Left lung (tissue), 10 donors: ENCODE measurements around the gene ZNF423. TPM values are rescaled to one million over a fixed set of nuclear protein-coding genes. Genes with fewer than 3 reads are reported as not detected.

ENCODE experiments used
- ATAC-seq: fragments of 200-7000 bp; cut with Tn5 transposase; one replicate; pipeline ENCODE4 v1.9.1; 2020; ENCODE audit warnings: moderate library complexity
- DNase-seq, 4 donors: peaks; one replicate each; pipeline ENCODE4 v3.0.0-alpha.2; 2013 to 2020
- H3K27ac ChIP-seq, 2 donors: fragments of 200-600 bp; sonication (generic) in 1 of 2; one replicate each; pipeline versions ENCODE4 v1.5.0 to v1.8.0; 2020 to 2021
- H3K27me3 ChIP-seq, 2 donors: fragments of 200-600 bp; sonication (generic) in 1 of 2; one replicate each; pipeline versions ENCODE4 v1.5.0 to v1.8.0; 2020 to 2021
- H3K36me3 ChIP-seq, 2 donors: fragments of 200-600 bp; sonication (generic) in 1 of 2; one replicate each; pipeline versions ENCODE4 v1.5.0 to v1.8.0; 2020 to 2021
- H3K4me1 ChIP-seq, 2 donors: fragments of 200-600 bp; one replicate each; pipeline ENCODE4 v1.8.0; 2021
- H3K4me3 ChIP-seq, 2 donors: fragments of 200-600 bp; sonication (generic) in 1 of 2; one replicate each; pipeline versions ENCODE4 v1.5.0 to v1.8.0; 2020 to 2021; ENCODE audit warnings: mild to moderate bottlenecking in 1 of 2
- H3K9me3 ChIP-seq, 2 donors: fragments of 200-600 bp; sonication (generic) in 1 of 2; one replicate each; pipeline versions ENCODE4 v1.5.0 to v1.8.0; 2020 to 2021
- intact Hi-C, 2 donors: fragments of 100-400 bp; cut with DNase I; formaldehyde crosslinking; loops; one replicate each; pipeline versions ENCODE4 v1.11.2 to v1.14.2; 2022
- polyA plus RNA-seq, 6 donors: library from polyadenylated mRNA; unstranded; fragments of 120-200 nt; gene quantifications; one replicate each; pipeline ENCODE4 v1.2.1, GENCODE V29; 2013; ENCODE audit not compliant: insufficient read length in 6 of 6
- total RNA-seq, 2 donors: library from RNA; stranded (reverse); fragmentation: NEBNext Ultra II Directional; extraction: Animal tissue kit (Norgen Biotek cat#: 25700); gene quantifications; one replicate each; pipeline ENCODE4 v1.2.1, GENCODE V29; 2021
- TF ChIP-seq, protein P1 (sequence below), 2 donors: fragments of 200-600 bp; sonication (generic) in 1 of 2; IDR thresholded peaks; one replicate each; pipeline versions ENCODE4 v1.5.0 to v1.8.0; 2021; ENCODE audit warnings: antibody characterized with exemption in 2 of 2
- donor health status: DM: no; HTN: yes; CAD: no.
- donor health status: DM: no; HTN: no; CAD: no.

ZNF423 gene
- total and polyA plus RNA-seq, 8 donors: 7.8 to 30.5 (median 26.6) TPM

DNA sequence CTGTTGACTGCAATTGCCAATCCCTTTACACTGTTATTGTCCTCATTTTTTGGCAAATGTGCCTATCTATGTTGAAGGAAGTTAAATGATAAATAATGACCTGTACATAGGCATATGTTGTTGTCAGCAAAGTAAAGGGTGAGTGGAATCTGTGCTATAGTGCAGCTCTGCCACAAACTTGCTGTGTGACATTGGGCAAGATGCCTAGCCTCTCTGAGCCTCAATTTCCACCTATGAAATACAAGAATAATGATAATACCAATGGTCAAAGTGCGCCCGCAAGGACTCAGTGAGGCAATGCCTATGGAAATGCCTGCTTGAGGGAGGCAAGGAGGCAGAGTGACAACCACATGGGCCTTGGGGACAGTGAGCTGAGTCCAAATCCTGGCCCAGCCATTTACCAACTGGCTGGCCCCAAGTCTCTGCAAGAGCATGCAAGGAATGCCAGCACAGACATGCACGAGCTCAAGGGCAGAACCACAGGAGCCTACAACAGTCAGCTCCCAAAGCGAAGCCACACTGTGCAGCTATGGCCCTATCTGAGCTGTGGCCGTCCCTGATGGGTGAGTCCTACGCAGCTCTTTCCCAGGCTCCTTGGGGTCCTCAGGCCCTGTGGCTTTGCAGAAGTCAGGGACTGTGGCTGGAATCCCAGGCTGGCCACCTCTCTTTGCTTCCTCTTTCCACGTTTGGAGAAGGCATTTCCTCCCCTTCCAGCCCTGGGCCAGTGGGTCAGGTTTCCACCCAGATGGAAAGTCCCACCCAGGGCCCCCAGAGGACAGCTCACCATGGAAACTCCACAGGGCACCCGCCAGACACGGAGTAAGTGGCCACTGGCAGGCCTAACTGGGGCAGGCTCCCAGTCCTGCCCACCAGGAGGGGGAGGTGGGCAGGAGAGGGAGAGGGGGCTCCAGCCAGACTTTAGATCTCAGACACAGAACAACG, 82.1 kb downstream of the ZNF423 start:
- TF ChIP-seq, protein P1, sequence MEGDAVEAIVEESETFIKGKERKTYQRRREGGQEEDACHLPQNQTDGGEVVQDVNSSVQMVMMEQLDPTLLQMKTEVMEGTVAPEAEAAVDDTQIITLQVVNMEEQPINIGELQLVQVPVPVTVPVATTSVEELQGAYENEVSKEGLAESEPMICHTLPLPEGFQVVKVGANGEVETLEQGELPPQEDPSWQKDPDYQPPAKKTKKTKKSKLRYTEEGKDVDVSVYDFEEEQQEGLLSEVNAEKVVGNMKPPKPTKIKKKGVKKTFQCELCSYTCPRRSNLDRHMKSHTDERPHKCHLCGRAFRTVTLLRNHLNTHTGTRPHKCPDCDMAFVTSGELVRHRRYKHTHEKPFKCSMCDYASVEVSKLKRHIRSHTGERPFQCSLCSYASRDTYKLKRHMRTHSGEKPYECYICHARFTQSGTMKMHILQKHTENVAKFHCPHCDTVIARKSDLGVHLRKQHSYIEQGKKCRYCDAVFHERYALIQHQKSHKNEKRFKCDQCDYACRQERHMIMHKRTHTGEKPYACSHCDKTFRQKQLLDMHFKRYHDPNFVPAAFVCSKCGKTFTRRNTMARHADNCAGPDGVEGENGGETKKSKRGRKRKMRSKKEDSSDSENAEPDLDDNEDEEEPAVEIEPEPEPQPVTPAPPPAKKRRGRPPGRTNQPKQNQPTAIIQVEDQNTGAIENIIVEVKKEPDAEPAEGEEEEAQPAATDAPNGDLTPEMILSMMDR (IDR thresholded peaks at IDR 0.05): no peak
- Histone ChIP-seq H3K9me3 (no peaks in the 10 kb centered on the region), H3K36me3 (no peaks in the 10 kb centered on the region), H3K4me1 (peaks cover 0 to 24% of the 10 kb centered on the region in 2 donors), H3K4me3 (no peak overlapping the region), H3K27ac (peak overlapping the region in 1 of 2 donors; percentile 37), H3K27me3 (no peaks in the 10 kb centered on the region)
- no peak for DNase-seq
- intact Hi-C loops: no loop called here
- ATAC-seq: no peak

DNA sequence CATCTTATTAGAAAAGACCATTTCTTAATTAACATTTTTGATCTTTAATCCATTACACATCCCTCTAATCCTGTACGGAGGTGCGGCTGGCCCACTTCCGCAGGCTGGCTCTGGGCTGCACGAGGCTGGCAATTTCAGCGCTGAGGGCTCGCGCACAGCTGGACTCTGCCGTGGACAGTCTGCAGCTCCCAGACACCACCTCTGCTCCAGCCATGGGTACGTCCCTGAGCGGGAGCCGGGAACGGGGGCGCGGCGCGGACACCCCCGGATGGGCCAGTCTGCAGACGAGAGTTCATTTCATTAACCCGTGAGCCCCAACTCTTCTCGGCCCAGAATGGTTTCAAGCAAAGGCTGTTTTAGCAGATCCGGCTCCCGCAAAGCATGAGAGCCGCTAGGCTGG, 87.9 kb downstream of the ZNF423 start:
- no peak for ATAC-seq
- DNase-seq: no peak
- H3K27ac ChIP-seq: no peak overlapping the region
- no peak overlapping the region for H3K4me3 ChIP-seq
- no peaks in the 10 kb centered on the region for H3K9me3 ChIP-seq
- no peaks in the 10 kb centered on the region for H3K27me3 ChIP-seq
- TF ChIP-seq, protein P1 (IDR thresholded peaks at IDR 0.05): no peak
- no peaks in the 10 kb centered on the region for H3K36me3 ChIP-seq
- no peaks in the 10 kb centered on the region for H3K4me1 ChIP-seq
- intact Hi-C loops: no loop called here

DNA sequence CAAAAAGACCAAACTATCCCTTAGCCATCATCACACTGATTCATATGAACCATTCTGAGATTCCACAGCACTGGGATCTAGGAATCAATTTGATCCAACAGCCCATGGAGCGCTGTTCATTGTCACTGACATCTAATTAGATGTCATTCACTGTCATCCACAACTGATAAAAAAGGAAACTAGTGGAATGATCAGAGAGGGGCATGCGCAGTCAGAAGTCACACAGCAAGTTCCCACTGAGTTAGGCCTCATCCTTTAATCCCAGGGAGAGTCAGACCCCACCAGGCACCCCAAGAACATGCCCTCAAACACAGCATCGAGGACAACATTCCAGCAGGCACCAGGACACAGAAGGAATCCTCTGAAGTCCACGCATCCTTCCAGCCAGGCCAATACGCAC, 88.5 kb downstream of the ZNF423 start:
- H3K36me3 ChIP-seq: no peaks in the 10 kb centered on the region
- H3K27ac ChIP-seq: no peak overlapping the region
- no peaks in the 10 kb centered on the region for H3K9me3 ChIP-seq
- intact Hi-C loops: no loop called here
- TF ChIP-seq, protein P1 (IDR thresholded peaks at IDR 0.05): no peak
- H3K4me3 ChIP-seq: no peak overlapping the region
- no peak for DNase-seq
- H3K4me1 ChIP-seq: no peaks in the 10 kb centered on the region
- H3K27me3 ChIP-seq: no peaks in the 10 kb centered on the region
- no peak for ATAC-seq

- Histone ChIP-seq H3K9me3 (no peaks in the 10 kb centered on the region), H3K4me3 (no peak overlapping the region), H3K36me3 (no peaks in the 10 kb centered on the region), H3K4me1 (no peaks in the 10 kb centered on the region), H3K27ac (no peak overlapping the region), H3K27me3 (no peaks in the 10 kb centered on the region)
- ATAC-seq: no peak
- no peak for DNase-seq
- intact Hi-C loops: no loop called here
- TF ChIP-seq, protein P1 (IDR thresholded peaks at IDR 0.05): no peak
Observed at GRCh38 chr16:49766225-49766624, 89.7 kb downstream of the ZNF423 start.

DNA sequence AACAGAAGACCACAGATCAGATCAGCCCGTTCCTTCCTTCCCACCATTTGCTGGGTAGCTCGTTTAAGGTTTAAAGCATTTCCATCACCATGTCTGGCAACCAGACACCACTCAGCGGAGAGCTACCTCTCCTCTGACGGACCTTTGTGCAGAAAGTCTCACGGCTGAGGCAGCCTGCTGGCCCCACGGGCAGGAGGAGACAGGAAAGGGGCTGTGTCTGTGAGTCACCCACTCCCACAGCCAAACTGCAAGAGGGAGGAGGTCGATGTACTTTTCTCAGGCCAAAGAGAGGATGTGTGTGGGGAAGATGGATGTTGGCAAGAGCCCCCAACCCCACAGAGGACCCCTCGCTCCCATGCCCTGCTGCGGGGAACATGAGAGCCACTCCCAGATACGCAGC, 92.1 kb downstream of the ZNF423 start:
- no peaks in the 10 kb centered on the region for H3K27me3 ChIP-seq
- ATAC-seq (no peak), DNase-seq (no peak)
- no peaks in the 10 kb centered on the region for H3K4me1 ChIP-seq
- H3K36me3 ChIP-seq: no peaks in the 10 kb centered on the region
- no peak overlapping the region for H3K27ac ChIP-seq
- H3K9me3 ChIP-seq: no peaks in the 10 kb centered on the region
- intact Hi-C loops: no loop called here
- H3K4me3 ChIP-seq: no peak overlapping the region
- TF ChIP-seq, protein P1 (IDR thresholded peaks at IDR 0.05): no peak
